HG03280 (cell line): Measurements from ENCODE around the gene AKR1C1.
"Not testable (repeated sequence)": the region's sequence is repeated elsewhere in the genome, so short reads cannot be mapped to it uniquely, and the experiment has no call there.

Experiments used
- ATAC-seq: cut with Tn5 transposase; IDR thresholded peaks from one replicate; pipeline ENCODE4 v1.9.1; 2021; ENCODE audit warnings: mild to moderate bottlenecking, moderate library complexity; ENCODE audit not compliant: unreplicated experiment

The AKR1C1 gene

DNA sequence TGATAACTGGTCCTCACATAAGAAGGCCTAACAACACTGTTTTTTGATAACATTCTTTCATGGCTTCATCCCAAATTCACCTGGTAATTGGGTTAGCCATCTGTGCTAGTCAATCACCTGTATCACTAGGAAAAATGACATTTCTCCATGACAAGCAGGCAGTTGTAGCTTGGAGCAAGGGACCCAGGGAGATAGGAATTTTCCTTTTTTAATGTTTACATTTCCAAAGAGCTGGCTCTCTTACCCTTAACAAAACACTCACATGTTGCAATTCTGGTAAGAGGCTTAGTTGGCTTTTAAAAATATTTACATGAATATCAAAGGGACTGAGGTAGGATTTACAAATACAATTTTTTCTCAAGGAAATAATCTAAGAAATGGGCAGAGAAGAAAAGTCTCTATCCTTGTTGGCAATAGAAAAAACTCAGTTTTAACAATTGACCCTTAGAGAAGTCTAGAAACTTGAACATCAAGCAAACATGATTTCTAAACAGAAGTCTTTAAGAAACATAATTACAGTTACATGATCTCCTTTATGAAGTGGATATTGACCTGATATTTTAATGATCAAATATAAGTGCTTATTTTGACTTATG lies 16.1 kb upstream of the AKR1C1 start:
- ATAC-seq, result no peak

DNA sequence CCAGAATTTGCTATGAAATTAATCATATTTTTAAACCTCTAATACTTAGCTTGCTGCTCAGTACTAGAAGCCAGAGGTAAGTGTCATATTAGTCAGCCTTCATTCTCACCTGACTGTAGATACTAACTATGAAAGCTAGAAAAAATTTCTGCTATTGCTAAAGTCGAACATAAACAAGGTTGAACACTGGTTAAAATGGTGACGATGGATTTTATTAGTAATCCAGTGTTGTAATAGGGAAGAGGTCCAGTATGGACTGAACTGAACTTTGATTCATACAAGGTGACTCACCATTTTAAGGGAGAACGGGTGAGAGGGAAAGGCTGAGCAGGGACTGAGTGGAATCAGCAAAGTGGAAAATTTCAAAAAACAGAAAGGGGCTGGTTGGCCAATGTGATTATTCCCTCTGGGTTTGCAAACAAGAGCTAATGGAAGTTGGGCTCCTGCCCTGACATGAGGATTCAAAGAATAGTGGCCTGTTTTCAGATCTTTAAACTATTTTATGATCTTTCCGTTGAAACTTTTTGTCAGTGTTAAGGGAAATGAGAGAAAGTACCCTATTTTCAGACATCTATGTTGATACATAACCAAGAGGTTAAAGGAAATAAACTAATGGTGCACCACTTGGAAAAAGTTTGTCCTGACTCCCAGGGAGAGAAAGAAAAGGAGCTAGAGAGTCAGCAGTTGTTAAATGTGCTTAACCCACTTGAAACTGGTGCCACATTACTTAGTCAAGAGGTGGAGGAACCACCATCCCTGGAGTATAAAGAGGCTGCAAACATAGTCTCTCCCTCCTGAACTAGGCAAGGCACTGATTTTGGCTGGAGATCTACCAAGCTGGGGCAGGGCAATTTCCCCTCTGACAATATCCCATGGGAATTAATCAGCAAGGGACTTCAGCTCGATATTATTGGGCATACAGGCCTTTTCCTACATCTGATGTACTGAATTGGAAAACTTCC lies 15.3 kb upstream of the AKR1C1 start:
- no peak for ATAC-seq

DNA sequence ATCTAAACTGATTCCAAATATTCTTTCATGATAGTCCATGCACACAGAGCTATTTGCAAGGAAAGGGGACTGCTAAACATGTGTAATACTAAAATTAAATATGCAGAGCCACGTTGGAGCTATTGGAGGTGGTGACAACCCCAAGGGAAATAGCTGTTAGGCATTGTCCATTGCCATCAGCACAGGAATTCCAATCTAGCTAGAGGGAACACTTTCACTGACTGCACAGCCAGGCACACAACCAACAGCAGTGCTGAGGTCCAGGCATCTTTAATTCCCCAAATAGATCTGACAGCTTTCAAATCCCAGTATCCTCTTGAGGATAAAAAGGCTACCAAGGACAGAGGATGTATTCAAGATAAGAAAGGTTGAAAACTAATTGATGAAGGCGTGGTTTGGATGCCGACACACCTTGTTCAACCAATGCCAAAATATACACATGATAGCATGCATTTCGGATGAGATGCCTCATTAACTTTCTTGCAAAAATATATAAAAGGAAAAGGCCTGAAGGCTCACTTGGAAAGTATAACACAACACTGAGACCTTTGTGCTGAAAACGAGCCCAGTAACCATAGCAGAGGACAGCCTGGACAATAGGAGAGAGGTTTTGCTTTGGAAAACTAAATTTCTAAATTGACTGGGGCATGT lies 11.6 kb upstream of the AKR1C1 start:
- ATAC-seq, result not testable (repeated sequence)

DNA sequence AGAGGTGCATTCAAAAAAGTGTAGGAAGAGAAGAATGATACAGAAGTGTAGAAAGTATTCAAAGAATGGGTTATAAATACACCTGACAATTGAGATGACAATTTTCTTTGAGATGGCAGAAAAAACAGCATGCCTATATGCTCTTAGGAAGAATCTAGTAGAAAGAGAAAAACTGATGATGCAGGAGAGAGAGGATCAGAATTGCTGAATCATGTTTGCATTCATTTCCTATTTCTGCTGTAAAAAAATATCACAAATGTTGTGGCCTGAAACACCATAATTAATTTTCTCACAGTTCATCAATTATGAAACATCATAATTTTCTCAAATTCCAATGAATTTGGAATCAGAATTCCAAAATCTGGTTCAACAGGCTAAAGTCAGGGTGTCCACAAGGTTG lies 9.8 kb upstream of the AKR1C1 start:
- ATAC-seq, result no peak

DNA sequence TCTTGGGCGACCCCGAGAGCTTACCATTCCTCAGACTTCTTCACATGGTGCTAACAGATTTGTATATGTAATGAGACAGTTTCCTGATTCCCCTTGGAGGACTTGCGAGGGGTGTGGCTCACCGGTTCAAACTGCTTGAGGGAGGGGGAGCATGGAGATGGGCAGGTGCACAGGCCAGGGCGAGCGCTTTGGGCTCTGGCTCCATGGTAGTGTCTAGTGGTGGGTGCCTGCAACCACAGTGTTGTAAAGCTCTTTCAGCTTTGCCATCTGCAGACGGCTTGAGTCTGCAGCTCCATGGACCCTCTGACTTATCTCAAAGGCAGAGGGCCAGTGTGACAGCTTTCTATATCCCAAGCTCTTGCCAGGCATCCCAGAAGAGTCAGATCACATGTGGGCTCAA lies 7.1 kb upstream of the AKR1C1 start:
- not testable (repeated sequence) for ATAC-seq

DNA sequence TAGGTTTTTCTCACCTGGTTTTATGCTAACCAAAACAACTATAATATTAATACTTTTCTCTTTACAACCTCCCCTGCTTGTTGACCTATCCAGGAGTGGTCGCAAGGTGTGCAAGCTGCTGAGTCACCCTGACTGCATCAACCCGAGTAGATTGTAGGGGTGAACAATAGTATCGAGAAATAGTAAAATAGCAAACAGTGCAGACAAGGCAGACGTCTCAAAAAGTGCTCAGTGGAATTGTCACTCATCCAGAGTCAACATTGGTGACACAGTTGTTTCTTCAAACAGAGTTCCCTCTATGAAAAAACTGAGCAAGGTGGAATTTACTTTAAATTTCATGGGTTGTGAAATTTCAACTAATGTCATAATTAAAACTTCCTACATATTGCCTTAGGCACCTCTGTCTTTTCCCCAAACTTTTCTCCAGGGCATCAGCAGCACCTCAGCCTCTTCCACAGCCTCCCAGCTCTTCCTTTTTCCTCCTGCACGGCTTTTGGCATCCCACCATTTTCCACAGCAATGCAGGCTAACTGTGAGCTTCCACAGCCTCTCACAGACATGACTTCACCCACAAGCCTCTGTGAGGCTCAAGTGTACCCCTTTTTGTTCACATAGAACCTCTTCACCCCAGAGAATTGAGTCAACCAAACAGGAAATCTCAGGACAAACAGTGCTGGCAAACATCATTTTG lies 6.1 kb upstream of the AKR1C1 start:
- ATAC-seq, result not testable (repeated sequence)

DNA sequence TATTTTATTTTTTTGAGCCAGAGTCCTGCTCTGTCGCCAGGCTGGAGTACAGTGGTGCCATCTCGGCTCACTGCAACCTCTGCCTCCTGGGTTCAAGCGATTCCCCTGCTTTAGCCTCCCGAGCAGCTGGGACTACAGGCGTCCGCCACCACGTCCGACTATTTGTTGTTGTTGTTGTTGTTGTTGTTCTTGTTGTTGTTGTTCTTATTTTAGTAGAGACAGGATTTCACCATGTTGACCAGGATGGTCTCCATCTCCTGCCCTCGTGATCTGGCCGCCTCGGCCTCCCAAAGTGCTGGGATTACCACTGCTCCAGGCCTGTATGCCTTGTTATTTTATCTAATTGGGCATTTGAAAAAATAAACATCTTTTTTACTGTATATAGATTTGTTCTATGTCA lies 1.7 kb upstream of the AKR1C1 start:
- not testable (repeated sequence) for ATAC-seq

DNA sequence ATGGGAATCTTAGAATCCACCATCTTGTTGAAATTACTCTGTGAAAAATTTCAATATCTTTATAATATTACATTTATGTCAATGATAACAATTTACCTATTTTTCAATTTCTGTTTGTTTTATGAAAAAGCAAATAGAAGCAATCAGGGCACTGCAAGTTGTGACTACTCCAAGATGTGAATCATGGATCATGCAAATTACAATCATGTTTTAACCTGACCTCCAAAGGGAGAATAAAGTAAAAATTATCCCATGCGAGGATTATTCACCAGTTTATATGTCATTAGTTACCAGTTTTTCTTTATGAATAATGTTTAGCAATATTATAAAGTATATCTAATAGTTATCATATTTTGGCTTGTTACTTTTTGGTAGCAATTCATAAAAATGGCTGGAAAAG lies 907 bp upstream of the AKR1C1 start:
- ATAC-seq, result not testable (repeated sequence)

DNA sequence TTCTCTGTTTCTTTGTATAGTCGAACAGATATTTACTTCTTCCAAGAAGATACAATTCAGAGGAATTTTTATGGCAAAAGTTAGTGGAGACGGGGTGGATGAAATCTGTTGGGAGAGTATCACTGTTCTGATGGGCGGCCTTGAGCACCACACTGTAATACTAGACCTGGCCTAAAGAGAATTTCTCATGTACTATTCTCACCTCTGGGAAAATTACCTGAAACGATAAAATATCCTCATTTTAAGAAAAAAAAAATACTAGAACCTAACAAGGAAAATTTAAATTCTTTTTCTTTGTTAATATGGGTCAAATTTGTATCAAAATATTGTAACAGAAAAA lies 570 bp downstream of the AKR1C1 start:
- ATAC-seq, result not testable (repeated sequence)

DNA sequence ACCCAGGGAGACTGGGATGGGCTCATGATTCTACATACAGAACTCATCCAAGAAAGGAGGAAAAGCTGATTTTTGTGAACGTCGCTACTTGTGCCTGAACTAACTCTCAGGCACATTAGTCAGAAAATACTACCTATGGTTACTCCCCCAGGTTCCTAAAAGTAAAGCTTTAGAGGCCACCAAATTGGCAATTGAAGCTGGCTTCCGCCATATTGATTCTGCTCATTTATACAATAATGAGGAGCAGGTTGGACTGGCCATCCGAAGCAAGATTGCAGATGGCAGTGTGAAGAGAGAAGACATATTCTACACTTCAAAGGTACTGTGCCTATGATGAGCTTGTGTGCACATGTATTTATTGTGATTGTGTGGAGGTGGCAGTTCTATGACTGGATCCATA lies 2.5 kb downstream of the AKR1C1 start:
- ATAC-seq, result not testable (repeated sequence)

DNA sequence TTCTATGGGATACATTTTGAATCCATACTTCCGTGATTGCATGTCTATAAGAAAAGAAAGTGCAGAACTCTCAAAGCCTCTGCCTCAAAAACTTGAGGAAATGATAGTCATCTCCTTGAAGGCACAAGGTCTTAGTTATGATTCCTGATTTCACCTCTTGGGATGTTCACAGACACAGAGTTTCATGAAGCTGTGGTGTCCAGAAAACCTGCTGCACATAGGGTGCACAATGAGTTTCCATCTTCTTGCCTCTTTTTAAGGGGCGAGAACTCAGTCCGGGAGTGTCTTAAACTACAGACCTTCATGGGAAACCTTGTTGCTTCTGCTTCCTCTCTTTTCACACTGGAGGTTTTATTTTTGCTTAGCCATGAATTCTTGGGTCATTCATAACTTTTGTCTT lies 4.0 kb downstream of the AKR1C1 start:
- ATAC-seq, result not testable (repeated sequence)

DNA sequence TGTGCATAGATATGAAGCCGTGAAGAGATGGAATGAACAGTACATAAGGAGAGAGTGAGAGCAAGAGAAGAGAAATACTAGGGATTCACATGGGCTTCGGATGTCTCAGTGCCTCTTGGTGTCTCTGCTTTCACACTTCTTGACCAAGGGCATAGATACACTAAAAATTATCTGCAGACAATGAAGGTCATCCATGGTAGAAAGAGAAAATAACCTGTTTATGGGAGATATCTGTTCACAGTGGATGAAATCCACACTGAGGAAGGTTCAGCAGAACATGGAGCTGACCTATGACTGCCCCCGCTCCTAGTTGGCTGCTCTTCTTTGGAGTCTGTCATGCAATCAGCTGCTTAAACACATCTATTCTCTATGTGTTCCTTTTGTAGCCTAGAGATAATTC lies 6.1 kb downstream of the AKR1C1 start:
- not testable (repeated sequence) for ATAC-seq

DNA sequence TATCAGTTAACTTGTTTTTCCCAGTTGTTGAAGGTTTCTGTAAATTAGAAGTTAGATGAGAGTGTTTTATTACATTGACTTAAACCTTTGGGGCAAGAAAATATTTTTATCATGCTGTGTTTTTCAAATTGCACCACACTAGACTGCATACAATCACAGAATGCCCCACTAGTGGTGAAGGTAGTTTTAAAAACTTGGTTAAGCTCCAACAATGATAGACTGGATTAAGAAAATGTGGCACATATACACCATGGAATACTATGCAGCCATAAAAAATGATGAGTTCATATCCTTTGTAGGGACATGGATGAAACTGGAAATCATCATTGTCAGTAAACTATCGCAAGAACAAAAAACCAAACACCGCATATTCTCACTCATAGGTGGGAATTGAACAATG lies 7.1 kb downstream of the AKR1C1 start:
- ATAC-seq, result not testable (repeated sequence)

DNA sequence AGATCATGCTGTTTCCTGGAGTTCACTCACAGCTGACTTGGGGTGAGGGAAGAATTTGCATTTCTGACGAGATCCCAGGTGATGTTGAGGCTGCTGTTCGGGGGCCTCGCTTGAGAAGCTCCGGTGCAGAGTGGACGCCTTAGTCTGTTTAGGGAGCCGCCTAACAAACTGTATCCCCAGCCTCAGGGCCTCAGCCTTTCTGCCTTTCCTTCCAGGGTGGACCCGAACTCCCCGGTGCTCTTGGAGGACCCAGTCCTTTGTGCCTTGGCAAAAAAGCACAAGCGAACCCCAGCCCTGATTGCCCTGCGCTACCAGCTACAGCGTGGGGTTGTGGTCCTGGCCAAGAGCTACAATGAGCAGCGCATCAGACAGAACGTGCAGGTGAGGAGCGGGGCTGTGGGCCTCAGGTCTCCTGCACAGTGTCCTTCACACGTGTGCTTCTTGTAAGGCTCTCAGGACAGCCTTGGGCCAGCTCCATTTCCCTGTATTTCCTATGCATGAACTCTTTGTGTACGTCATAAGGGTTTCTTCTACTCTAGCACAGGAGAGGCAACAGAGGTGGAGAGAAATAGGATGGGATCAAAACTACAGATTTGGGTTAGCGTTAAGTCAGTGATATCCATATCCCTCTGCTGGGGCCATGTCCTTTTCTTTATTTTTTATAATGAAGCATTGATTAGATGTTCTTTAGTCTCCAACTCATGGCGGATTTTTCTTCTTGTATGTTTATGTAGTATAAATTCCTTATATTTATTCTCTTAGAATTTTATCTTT lies 9.3 kb downstream of the AKR1C1 start:
- ATAC-seq, result not testable (repeated sequence)

DNA sequence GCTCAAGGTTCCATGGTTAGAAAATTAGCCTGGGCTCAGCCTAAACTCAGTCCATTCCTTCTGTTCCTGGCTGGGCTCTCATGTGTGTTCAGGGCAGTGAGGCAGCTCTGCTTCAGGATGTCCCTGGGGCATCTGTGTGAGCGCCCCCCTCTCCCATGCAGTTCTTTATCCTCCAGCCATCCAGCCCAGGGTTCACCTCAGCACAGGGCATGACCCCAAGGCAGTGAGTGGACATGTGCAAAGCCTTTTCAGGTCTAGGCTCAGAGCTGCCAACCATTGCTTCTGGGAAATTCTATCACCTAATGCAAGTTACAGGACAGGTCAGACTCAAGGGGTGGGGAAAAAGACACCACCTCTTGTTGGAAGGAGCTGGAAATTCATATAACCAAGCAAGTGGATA lies 10.1 kb downstream of the AKR1C1 start:
- ATAC-seq, result not testable (repeated sequence)

DNA sequence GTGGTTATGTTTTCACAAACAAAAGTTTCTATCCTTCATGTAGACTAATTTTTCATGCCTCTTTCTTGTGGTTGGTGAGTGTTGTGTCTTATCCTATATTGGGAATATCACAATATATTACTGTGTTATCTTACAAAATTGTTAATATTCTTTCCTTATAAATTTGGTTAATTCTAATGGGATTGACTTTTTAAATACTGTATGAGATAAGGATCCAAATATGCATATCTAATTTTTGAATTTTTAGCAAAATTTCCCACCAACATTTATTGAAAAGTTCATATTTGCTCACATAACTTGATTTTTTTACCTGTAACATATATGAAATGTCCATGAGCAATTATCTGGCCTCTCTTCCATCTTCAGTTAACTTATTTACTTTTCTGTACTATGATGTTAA lies 11.2 kb downstream of the AKR1C1 start:
- ATAC-seq, result not testable (repeated sequence)

DNA sequence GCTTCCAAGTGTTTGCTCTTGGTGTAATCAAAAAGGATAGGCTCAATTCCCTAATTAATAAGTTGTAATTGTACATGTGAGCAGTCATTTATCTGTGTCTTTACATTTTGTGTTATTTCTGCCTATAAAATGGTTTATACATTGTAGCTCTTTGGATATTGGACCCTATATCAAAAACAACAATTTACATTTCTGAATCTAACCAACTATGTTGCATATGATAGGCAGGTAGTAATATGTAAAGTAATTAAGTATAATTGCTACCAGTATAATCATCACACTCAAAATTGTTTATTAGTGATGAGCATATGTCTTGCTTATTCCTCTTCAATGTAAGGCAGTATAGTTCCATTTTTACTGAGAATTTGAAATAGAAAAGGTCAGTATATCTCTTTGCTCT lies 13.8 kb downstream of the AKR1C1 start:
- no peak for ATAC-seq

DNA sequence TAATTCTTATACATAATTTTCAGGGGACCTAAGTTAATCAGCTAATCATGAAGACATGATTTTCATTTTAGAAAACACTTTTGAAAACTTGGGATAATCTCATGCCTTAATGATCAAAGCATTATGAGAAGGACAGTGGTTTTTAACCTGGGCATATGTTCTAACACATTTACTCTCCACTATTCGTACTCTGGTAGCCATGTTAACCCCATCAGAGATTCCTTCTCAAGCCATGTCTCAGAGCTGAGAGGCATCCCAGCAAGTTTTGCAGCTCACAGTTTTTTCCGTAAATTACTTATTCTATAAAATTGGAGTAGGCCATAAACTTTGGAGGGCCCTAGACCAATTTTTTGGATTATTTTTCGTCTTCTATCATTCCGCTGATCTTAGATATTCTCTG lies 15.7 kb downstream of the AKR1C1 start:
- no peak for ATAC-seq

DNA sequence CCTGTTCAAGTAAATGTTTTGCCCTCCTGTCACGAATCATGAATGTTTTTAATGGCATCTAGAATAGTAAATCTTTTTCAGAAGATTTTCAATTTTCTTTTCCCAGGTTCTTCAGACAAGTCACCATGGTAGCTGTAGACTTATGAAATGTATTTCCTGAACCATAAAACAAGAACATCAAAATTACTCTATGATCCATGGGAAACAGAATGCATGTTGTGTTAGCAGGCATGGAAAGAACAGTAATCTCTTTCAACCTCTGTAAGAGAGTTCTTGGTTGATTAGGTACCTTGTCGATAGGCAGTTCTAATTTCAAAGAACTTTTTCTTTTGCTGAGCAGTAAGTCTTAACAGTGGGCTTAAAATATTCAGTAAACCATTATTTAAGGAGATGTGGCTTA lies 17.6 kb downstream of the AKR1C1 start:
- no peak for ATAC-seq

DNA sequence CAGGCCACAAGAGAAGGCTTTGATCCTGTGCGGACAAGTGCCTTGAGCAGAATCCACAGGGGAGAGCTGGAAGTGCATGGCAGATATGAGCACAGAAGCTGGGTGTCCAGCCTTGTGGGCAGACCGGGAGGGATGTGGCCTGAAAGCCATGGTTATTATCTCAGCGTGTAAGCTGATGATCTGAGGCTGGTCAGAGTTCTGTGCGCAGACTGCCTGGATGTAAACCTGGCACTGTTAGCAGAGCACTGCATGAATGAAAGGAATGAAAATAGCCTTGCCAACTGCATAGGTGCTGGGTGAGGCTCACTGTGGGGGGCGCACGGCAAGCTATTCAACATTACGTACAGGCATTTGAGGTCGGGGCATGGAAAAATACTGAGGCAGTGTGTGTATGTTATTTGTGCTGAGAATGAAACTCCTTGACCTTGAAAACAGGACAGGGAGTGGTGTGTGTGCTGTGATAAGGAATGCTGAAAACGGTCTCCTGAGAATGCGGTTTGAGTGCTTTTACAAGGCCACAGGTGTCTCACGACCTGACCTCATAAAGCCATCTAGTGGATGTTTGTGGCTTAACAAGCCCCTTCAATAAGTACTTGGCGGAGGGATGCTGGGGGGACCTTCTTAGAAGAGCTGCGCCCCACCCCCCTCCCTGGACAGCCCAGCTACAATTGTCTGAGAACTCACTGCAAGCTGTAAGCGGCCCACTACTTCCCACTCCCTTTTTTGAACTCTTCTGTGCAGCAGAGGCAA lies 18.7 kb downstream of the AKR1C1 start:
- no peak for ATAC-seq
